Neural progenitor cell (in vitro differentiated cells): ENCODE data around the gene SPON1.

Experiments
- CTCF ChIP-seq: fragments of 200-600 bp; sonication (generic); IDR thresholded peaks from 2 replicates; pipeline ENCODE4 v1.5.1; 2017; ENCODE audit warnings: antibody characterized with exemption, mild to moderate bottlenecking
- EZH2 ChIP-seq: fragments of 200-600 bp; sonication (generic); IDR thresholded peaks from 2 replicates; pipeline ENCODE4 v1.6.1; 2017; ENCODE audit warnings: antibody characterized with exemption, mild to moderate bottlenecking, moderate library complexity
- EZH2phosphoT487 ChIP-seq: fragments of 200-600 bp; sonication (generic); IDR thresholded peaks from 2 replicates; pipeline ENCODE4 v1.6.1; 2017; ENCODE audit warnings: antibody characterized with exemption

- no peak for TF ChIP-seq CTCF
- no peak for TF ChIP-seq EZH2phosphoT487
- no peak for TF ChIP-seq EZH2
These were observed 134.1 kb downstream of the SPON1 start for GRCh38 chr11:14096606-14097005.
